Skin epidermis (tissue), 12 donors: ENCODE measurements around the gene TAAR2.
"Not testable (repeated sequence)": the region's sequence is repeated elsewhere in the genome, so short reads cannot be mapped to it uniquely, and the experiment has no call there.

ENCODE experiments used
- H3K27ac ChIP-seq, 21 experiments: fragments of 200-600 bp; sonication (generic) in 11 of 21; one replicate each; pipeline ENCODE4 v1.5.0; 2020; ENCODE audit warnings: mild to moderate bottlenecking in 3 of 21, inconsistent platforms in 2 of 21, moderate library complexity in 2 of 21
- H3K4me3 ChIP-seq, 7 experiments: fragments of 200-600 bp; sonication (generic) in 2 of 7; one replicate each; pipeline ENCODE4 v1.5.0; 2020; ENCODE audit warnings: inconsistent platforms in 2 of 7, mild to moderate bottlenecking in 2 of 7, moderate library complexity in 1 of 7

TAAR2 gene

DNA sequence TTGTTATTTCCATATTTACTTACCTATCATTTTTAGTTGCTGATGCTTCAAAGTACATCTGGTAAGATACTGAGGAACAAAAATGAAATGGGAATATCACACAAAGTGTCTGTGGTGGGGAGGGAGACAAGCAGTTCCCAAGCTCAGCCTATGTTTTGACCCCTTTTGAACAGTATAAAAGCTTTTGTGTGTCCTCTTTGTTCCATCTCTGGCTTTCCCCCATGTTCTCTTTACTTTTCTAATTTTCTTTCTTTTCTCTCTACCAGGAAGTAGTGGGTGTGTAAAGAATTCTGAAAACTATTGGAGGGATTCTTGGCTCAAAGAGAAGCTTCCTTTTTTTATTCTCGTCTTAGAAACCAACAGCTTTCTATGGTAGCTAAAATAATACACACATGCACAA is 7.4 kb downstream of the TAAR2 start:
- Histone ChIP-seq H3K4me3 (no peak overlapping the region), H3K27ac (no peak overlapping the region)

- no peak overlapping the region for H3K4me3 ChIP-seq
- H3K27ac ChIP-seq: no peak overlapping the region
These were observed 9.5 kb downstream of the TAAR2 start for GRCh38 chr6:132614554-132614953.

- Histone ChIP-seq H3K4me3 (no peak overlapping the region), H3K27ac (no peak overlapping the region)
These were observed 11.5 kb downstream of the TAAR2 start for GRCh38 chr6:132612449-132613108.

DNA sequence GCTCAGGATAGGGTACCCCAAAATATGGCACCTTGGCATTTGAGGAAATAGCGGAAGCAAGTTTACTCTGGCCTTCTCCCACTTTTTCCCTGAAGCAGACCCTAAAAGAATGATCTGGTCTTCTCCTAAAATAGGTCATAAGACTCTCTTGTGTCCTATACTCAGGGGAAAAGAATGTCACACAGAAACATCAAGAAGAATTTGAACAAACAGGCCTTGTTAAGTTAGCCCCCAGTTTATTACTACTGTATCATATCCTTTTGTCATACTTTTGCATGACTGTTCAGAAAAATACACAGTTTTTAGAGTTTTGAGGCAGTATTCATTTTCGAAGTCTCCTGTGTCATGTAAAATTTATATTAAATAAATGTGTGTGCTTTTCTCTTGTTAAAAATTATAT is 12.5 kb downstream of the TAAR2 start:
- Histone ChIP-seq H3K27ac (no peak overlapping the region), H3K4me3 (no peak overlapping the region)

GRCh38 chr6:132607544-132608233 is 16.4 kb downstream of the TAAR2 start:
- Histone ChIP-seq H3K4me3 (no peak overlapping the region), H3K27ac (no peak overlapping the region)

- H3K27ac ChIP-seq: no peak overlapping the region
- no peak overlapping the region for H3K4me3 ChIP-seq
These were observed 19.4 kb downstream of the TAAR2 start for GRCh38 chr6:132604635-132605152.

DNA sequence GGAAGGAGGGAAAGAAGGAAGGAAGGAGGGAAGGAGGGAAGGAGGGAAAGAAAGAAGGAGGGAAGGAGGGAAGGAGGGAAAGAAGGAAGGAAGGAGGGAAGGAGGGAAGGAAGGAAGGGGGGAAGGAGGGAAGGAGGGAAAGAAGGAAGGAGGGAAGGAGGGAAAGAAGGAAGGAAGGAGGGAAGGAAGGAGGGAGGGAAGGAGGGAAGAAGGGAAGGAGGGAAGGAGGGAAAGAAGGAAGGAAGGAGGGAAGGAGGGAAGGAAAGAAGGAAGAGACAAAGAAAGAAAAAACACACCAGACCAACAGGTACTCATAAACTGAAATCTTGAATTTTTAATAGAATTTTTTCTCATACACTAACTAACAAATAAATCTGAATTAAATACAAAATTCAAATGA is 23.2 kb downstream of the TAAR2 start:
- not testable (repeated sequence) for H3K27ac ChIP-seq, H3K4me3 ChIP-seq

DNA sequence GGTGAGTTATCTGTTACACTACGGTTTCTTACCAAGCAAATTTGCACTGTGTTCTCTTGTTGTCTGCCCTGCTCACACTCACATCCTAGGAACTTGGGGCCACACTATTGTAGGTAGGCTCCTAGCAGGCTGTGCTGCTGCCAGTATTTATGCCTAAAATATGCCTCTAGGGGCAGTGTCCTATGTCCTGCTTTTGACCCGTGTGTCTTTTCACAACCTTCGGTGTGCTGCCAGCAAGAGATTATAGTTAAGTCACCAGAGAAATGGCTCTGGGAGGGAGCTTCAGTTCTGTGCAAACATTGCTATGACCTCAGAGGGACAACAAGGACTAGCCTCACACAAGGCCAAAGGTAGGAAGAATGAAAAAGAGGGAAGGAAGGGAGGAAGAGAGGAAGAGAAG is 25.6 kb downstream of the TAAR2 start:
- no peak overlapping the region for H3K27ac ChIP-seq
- no peak overlapping the region for H3K4me3 ChIP-seq

GRCh38 chr6:132596201-132596600 is 27.9 kb downstream of the TAAR2 start:
- Histone ChIP-seq H3K4me3 (no peak overlapping the region), H3K27ac (no peak overlapping the region)

DNA sequence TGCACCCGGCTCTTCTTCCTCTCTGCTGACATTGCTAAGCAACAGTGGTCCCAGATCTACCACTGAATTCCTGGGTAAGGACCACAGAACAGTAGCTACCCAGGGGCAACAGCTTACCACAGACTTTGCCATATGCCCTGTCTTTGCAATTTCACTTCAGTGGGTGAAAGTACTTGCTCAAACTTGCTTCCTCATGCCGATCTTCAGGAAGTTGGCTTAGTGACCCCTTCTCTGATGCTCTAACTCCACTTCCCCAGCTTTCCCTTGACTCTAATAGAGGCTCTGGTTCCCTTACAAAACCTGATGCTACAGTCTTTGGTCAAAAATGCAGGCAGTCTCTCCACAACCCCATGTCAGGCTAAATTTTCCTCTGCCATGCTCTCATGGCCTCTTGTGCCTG is 31.2 kb downstream of the TAAR2 start:
- Histone ChIP-seq H3K27ac (no peak overlapping the region), H3K4me3 (no peak overlapping the region)

- Histone ChIP-seq H3K4me3 (no peak overlapping the region), H3K27ac (no peak overlapping the region)
These were observed 33.7 kb downstream of the TAAR2 start for GRCh38 chr6:132590362-132590761.

DNA sequence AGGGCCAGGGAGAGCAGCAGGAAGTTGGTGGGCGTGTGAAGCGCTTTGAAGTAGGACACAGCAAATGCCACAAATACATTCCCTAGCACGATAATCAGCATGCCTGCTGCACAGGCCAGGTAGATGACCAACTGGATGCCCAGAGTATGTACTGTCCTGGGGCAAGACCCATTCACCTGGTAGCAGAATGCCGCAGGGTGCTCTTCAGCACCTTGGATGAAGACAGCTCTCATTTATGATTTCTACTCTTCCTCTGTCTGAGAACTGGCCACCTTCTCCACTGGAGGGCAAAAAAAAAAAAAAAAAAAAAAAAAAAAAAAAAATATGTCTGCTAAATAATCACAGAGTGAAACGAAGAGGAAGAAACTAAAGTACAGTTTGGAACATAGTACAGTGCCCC is 34.6 kb downstream of the TAAR2 start, which contains the start of gene TAAR5:
Gene TAAR5, minus strand, starts transcription at position 288 of the 400 bp plus-strand sequence. Its CDS starts 55 bp downstream, at position 233.
- no peak within 1 kb of the TSS for H3K27ac ChIP-seq
- no peak within 1 kb of the TSS for H3K4me3 ChIP-seq

DNA sequence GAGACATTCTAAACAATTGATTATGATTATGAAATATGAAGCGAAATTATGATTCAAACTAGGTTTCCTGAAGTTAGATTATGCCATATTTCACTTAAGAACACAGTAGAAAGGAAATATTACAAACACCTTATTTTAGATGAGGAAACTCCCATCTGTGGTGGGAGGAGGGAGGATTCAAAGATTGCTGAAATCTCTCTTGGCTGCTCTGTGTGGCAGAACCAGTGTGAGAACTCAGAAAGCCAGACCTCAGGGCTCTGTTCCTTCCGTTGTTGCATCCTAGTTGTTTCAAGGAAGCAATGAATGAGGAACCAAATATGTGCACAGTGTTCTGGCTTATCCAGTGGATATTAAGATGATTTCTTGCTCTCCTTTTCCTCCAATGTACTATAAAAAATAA is 36.7 kb downstream of the TAAR2 start:
- no peak overlapping the region for H3K27ac ChIP-seq

DNA sequence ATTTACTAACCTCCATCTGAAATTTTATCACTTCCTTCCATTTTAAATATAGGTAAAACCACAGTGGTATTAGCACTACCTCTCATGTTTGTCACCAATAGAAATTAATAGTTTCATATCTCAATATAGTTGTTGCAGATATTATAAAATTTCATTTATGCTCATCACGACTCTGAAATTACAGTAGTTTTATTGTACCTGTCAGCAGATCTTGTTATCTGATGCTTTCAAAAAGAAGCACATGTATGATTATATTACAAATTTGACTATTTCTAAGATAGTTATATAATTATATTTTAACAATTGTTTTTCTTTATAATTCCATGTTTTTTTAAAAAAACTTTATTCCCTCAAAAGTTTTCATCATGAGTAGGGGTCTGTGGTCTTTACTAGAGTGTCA is 39.4 kb downstream of the TAAR2 start:
- no peak overlapping the region for H3K4me3 ChIP-seq
- H3K27ac ChIP-seq: no peak overlapping the region

More for the DNA sequence above, 36.7 kb downstream of the TAAR2 start:
- no peak overlapping the region for H3K4me3 ChIP-seq

DNA sequence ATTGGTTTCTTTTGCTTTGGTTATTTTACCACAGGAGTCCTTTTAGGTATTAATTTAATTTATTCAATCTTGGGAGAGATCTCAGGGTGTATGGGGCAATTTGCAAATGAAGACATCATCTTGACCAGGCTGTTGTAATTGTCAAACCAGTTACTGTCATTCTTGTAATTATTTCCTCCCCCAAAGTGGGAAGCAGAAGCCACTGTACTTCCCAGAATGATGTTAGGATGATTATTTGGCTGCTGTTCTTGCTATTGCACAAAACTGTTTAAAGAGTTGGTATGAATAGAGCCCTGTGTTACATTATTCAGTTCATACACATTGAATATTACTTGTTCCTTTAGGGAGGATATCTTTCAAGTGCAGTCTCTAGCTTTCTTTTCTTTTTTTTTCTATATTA is 52.3 kb downstream of the TAAR2 start:
- no peak overlapping the region for H3K27ac ChIP-seq
- H3K4me3 ChIP-seq: no peak overlapping the region

DNA sequence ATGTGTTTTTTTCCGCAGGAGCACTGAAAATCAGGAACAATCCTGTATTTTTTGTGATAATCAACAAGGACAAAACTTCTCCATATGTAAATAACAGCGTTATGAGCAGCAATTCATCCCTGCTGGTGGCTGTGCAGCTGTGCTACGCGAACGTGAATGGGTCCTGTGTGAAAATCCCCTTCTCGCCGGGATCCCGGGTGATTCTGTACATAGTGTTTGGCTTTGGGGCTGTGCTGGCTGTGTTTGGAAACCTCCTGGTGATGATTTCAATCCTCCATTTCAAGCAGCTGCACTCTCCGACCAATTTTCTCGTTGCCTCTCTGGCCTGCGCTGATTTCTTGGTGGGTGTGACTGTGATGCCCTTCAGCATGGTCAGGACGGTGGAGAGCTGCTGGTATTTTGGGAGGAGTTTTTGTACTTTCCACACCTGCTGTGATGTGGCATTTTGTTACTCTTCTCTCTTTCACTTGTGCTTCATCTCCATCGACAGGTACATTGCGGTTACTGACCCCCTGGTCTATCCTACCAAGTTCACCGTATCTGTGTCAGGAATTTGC is 53.8 kb downstream of the TAAR2 start, which contains the start of gene TAAR6:
Gene TAAR6, plus strand, starts transcription at position 102 of the 557 bp plus-strand sequence. Its CDS starts 0 bp downstream, at position 102.
- H3K4me3 ChIP-seq: no peak within 1 kb of the TSS
- H3K27ac ChIP-seq: no peak within 1 kb of the TSS

DNA sequence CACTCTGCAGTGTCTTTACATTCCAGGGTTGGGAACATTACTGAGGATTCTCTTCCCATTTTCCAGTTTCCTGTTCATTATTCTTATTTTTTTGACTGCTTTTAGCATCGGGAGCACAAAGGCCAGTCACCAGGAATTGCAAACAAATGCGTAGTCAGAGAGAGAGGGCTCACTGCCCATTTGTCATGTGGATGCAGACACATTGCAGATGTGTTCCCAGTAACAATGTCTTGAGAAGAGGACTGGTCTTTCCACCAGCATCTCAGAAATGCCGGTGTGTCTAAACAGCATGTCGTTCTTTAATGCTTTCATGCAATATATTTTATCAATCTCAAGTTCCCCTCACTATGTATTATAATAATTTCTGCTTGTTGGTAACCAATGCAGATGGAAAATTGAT is 54.9 kb downstream of the TAAR2 start:
- no peak overlapping the region for H3K4me3 ChIP-seq
- no peak overlapping the region for H3K27ac ChIP-seq

- Histone ChIP-seq H3K27ac (no peak overlapping the region), H3K4me3 (no peak overlapping the region)
These were observed 55.5 kb downstream of the TAAR2 start for GRCh38 chr6:132568611-132569010.

- Histone ChIP-seq H3K27ac (no peak overlapping the region), H3K4me3 (no peak overlapping the region)
These were observed 56.5 kb downstream of the TAAR2 start for GRCh38 chr6:132567566-132567965.
